Measurements from ENCODE around the gene MYT1.

MYT1 gene

GRCh38 chr20:64205611-64206026, 41.4 kb downstream of the MYT1 start:
- CTCF ChIA-PET, result no interaction called here
- no peak for DNase-seq (ENCODE audit: extremely low spot score)
- POLR2A ChIA-PET, result no interaction called here
- TF ChIP-seq ZNF384 (IDR thresholded peaks at IDR 0.05) (no peak), NFRKB (IDR thresholded peaks at IDR 0.05) (no peak), PKNOX1 (IDR thresholded peaks at IDR 0.05) (no peak)

- no peak for DNase-seq (ENCODE audit: extremely low spot score)
- TF ChIP-seq ZNF384 (IDR thresholded peaks at IDR 0.05) (no peak), HDGF (IDR thresholded peaks at IDR 0.05; ENCODE audit: borderline replicate concordance) (no peak), L3MBTL2 (conservative IDR thresholded peaks at IDR 0.05) (no peak), NFRKB (IDR thresholded peaks at IDR 0.05) (no peak), TARDBP (IDR thresholded peaks at IDR 0.05) (no peak), BHLHE40 (IDR thresholded peaks at IDR 0.05; ENCODE audit: borderline replicate concordance) (no peak), ARNT (IDR thresholded peaks at IDR 0.05) (no peak), SP1 (IDR thresholded peaks at IDR 0.05) (no peak), FOXA1 (IDR thresholded peaks at IDR 0.05) (no peak), SUZ12 (IDR thresholded peaks at IDR 0.05) (no peak)
- ChIA-PET POLR2A (no interaction called here), CTCF (no interaction called here)
These were observed 42.4 kb downstream of the MYT1 start for GRCh38 chr20:64206614-64207013.

GRCh38 chr20:64207641-64208590, 43.7 kb downstream of the MYT1 start:
- TF ChIP-seq BHLHE40 (IDR thresholded peaks at IDR 0.05; ENCODE audit: borderline replicate concordance) (no peak), SUZ12 (IDR thresholded peaks at IDR 0.05) (no peak), FOXM1 (IDR thresholded peaks at IDR 0.05; ENCODE audit: borderline replicate concordance) (no peak), FOXA1 (IDR thresholded peaks at IDR 0.05) (no peak), LEF1 (IDR thresholded peaks at IDR 0.05; ENCODE audit: borderline replicate concordance) (no peak), CTBP1 (IDR thresholded peaks at IDR 0.05; ENCODE audit: borderline replicate concordance) (no peak), L3MBTL2 (conservative IDR thresholded peaks at IDR 0.05) (no peak), TARDBP (IDR thresholded peaks at IDR 0.05) (no peak), ARNT (IDR thresholded peaks at IDR 0.05) (no peak), PKNOX1 (IDR thresholded peaks at IDR 0.05) (no peak), HDGF (IDR thresholded peaks at IDR 0.05; ENCODE audit: borderline replicate concordance) (no peak)
- POLR2A ChIA-PET, result no interaction called here
- CTCF ChIA-PET, result no interaction called here
- no peak for DNase-seq (ENCODE audit: extremely low spot score)

- ChIA-PET CTCF (interaction anchor here (1.1 kb wide), 1 partner anchor 14 kb away, joined by 3 read pairs; no protein-coding TSS in a partner anchor), POLR2A (no interaction called here)
- DNase-seq (ENCODE audit: extremely low spot score), result no peak
- TF ChIP-seq BHLHE40 (IDR thresholded peaks at IDR 0.05; ENCODE audit: borderline replicate concordance) (no peak), LEF1 (IDR thresholded peaks at IDR 0.05; ENCODE audit: borderline replicate concordance) (no peak), FOXA1 (IDR thresholded peaks at IDR 0.05) (no peak), ZNF384 (IDR thresholded peaks at IDR 0.05) (no peak), ARNT (IDR thresholded peaks at IDR 0.05) (no peak)
These were observed 44.9 kb downstream of the MYT1 start for GRCh38 chr20:64209148-64209547.

GRCh38 chr20:64210656-64211369, 46.6 kb downstream of the MYT1 start:
- CTCF ChIA-PET, result no interaction called here
- DNase-seq (ENCODE audit: extremely low spot score), result no peak
- TF ChIP-seq TARDBP (IDR thresholded peaks at IDR 0.05), result no peak
- TF ChIP-seq L3MBTL2 (conservative IDR thresholded peaks at IDR 0.05), result no peak
- TF ChIP-seq SUZ12 (IDR thresholded peaks at IDR 0.05), result no peak
- TF ChIP-seq HDGF (IDR thresholded peaks at IDR 0.05; ENCODE audit: borderline replicate concordance), result no peak
- no peak for TF ChIP-seq ZNF384 (IDR thresholded peaks at IDR 0.05)
- TF ChIP-seq FOXK2 (IDR thresholded peaks at IDR 0.05), result no peak
- TF ChIP-seq ELF4 (IDR thresholded peaks at IDR 0.05), result no peak
- POLR2A ChIA-PET, result no interaction called here

GRCh38 chr20:64211874-64212658, 47.8 kb downstream of the MYT1 start:
- TF ChIP-seq LEF1 (IDR thresholded peaks at IDR 0.05; ENCODE audit: borderline replicate concordance), result no peak
- no peak for TF ChIP-seq L3MBTL2 (conservative IDR thresholded peaks at IDR 0.05)
- no peak for TF ChIP-seq NFRKB (IDR thresholded peaks at IDR 0.05)
- no peak for TF ChIP-seq SUZ12 (IDR thresholded peaks at IDR 0.05)
- no peak for TF ChIP-seq ARNT (IDR thresholded peaks at IDR 0.05)
- no peak for TF ChIP-seq TARDBP (IDR thresholded peaks at IDR 0.05)
- no peak for TF ChIP-seq ZNF384 (IDR thresholded peaks at IDR 0.05)
- ChIA-PET POLR2A (no interaction called here), CTCF (no interaction called here)
- no peak for DNase-seq (ENCODE audit: extremely low spot score)

- POLR2A ChIA-PET, result no interaction called here
- TF ChIP-seq SUZ12 (IDR thresholded peaks at IDR 0.05), result no peak
- no peak for DNase-seq (ENCODE audit: extremely low spot score)
- CTCF ChIA-PET, result no interaction called here
These were observed 48.5 kb downstream of the MYT1 start for GRCh38 chr20:64212755-64213154.

Data from HEK293T (cell line).